GM13977 (cell line): ENCODE data around the gene SLC37A1.

Source experiments
- DNase-seq: peaks from one replicate; pipeline ENCODE4 v3.0.0; 2012; ENCODE audit warnings: low spot score
- in situ Hi-C: fragments of 300-500 bp; cut with MboI; formaldehyde crosslinking; loops from one replicate; pipeline ENCODE4 v1.12.0; 2022; ENCODE audit warnings: low sequenced_read_pairs, low pct_unique_long_range_greater_than_20kb, mixed read lengths, inconsistent platforms; ENCODE audit not compliant: unreplicated experiment
- TF ChIP-seq, protein P1 (sequence below): IDR thresholded peaks from 2 replicates; pipeline ENCODE4 v1.5.1; 2012; ENCODE audit warnings: mild to moderate bottlenecking, control low read depth; ENCODE audit not compliant: insufficient read depth; ENCODE audit errors: extremely low read depth, missing control alignments

SLC37A1 gene

DNA sequence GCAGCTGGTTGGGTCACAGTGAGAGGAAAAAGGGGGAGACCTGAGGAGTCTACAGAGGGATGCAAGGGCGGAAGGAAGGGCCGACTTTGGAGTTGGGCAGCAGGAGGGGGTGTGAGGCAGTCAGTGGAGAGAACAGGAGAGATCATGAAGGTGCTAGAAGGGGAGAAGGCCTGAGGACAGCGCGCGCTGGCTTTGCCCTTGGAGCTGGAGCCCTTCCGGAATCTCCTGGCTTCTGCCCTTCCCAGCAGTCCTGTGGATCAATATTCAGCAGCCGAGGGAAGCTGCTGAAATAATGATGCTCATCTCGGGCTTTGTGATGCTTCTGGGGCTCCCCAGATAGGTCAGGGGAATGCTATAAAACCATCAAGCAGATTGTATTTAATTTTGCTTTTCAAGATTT, 26.7 kb downstream of the SLC37A1 start:
- in situ Hi-C loops: no loop called here
- TF ChIP-seq, protein P1, sequence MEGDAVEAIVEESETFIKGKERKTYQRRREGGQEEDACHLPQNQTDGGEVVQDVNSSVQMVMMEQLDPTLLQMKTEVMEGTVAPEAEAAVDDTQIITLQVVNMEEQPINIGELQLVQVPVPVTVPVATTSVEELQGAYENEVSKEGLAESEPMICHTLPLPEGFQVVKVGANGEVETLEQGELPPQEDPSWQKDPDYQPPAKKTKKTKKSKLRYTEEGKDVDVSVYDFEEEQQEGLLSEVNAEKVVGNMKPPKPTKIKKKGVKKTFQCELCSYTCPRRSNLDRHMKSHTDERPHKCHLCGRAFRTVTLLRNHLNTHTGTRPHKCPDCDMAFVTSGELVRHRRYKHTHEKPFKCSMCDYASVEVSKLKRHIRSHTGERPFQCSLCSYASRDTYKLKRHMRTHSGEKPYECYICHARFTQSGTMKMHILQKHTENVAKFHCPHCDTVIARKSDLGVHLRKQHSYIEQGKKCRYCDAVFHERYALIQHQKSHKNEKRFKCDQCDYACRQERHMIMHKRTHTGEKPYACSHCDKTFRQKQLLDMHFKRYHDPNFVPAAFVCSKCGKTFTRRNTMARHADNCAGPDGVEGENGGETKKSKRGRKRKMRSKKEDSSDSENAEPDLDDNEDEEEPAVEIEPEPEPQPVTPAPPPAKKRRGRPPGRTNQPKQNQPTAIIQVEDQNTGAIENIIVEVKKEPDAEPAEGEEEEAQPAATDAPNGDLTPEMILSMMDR: no peak
- no peak for DNase-seq

- DNase-seq: no peak
- TF ChIP-seq, protein P1: no peak
Measured at GRCh38 chr21:42541174-42541573, 27.5 kb downstream of the SLC37A1 start.

DNA sequence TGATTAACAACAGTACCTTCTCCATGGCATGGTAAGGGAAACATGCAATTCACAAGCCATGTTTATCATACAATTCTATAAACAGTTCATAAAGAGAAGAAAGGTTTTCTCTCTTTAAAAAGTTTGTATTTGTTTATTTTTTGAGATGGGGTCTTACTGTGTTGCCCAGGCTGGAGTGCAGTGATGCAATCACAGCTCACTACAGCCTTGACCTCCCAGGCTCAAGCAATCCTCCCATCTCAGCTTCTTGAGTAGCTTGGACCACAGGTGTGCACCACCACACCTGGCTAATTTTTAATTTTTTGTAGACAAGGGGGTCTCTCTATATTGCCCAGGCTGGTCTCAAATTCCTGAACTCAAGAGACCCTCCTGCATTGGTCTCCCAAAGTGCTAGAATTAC, 28.0 kb downstream of the SLC37A1 start:
- in situ Hi-C loops: no loop called here
- TF ChIP-seq, protein P1: no peak
- DNase-seq: no peak

More at GRCh38 chr21:42541174-42541573, 27.5 kb downstream of the SLC37A1 start:
- in situ Hi-C loops: no loop called here

DNA sequence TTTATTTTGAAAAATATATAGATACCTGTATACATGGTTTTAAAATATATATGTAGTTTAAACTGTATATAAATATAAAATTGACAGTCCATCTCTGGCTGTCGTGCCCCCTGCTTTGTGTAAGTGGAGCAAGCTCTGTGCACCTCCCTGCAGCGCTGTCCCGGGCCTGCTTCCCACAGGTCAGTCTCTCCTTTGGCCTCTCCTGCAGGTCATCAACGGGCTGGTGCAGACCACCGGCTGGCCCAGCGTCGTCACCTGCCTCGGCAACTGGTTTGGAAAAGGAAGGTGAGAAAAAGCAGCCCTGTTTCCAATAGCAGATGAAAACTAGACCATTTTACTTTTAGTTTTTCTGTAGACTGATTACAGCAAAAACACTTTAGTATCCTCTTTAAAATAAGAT, 28.5 kb downstream of the SLC37A1 start:
- TF ChIP-seq, protein P1: no peak
- DNase-seq: no peak

GRCh38 chr21:42542596-42542995, 28.9 kb downstream of the SLC37A1 start:
- no peak for DNase-seq
- in situ Hi-C loops: no loop called here
- TF ChIP-seq, protein P1: no peak

More for the DNA sequence above, 28.5 kb downstream of the SLC37A1 start:
- in situ Hi-C loops: no loop called here

DNA sequence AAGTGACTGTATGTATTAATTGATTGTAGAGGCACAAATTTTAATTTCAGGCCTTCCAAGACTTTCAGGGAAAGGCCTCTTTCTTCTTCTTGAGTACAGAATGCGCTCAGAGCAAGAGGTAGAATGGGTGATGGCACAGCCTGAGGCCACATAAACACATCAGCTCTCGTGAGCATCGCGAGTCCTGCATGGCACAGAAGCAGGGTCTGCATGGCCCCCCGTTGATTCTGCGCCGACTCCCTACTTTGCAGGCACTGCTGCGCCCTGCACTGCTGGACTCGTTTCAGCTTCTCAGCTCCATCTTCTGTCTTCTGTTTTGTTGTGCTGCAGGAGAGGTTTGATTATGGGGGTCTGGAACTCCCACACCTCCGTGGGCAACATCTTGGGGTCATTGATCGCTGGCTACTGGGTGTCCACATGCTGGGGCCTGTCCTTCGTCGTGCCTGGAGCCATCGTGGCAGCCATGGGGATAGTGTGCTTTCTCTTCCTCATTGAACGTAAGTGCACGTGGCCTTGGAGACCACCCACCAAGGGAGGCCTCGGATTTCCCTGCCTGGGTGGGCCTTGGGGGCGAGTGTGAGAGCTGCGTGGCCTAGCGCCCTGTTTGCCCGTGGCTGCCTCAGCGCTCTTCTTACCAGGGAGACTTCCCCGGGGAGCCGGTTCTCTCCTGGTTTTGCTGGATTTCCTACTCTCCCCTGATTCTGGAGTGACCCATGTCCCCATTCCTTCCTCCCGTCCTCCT, 29.6 kb downstream of the SLC37A1 start:
- in situ Hi-C loops: no loop called here
- no peak for DNase-seq
- TF ChIP-seq, protein P1: no peak
